GM11168 (cell line): Measurements from ENCODE around the gene TTC39A.
"Not testable (repeated sequence)": the region's sequence is repeated elsewhere in the genome, so short reads cannot be mapped to it uniquely, and the experiment has no call there.

Experiments
- in situ Hi-C: fragments of 300-500 bp; cut with MboI; formaldehyde crosslinking; loops from one replicate; pipeline ENCODE4 v1.12.0; 2022; ENCODE audit warnings: low sequenced_read_pairs; ENCODE audit not compliant: unreplicated experiment

The TTC39A gene

GRCh38 chr1:51281807-51282206 lies 48.6 kb downstream of the TTC39A start:
- in situ Hi-C loops: no loop called here

GRCh38 chr1:51280321-51280978 lies 49.9 kb downstream of the TTC39A start:
- in situ Hi-C loops: no loop called here

- in situ Hi-C loops: no loop called here
These were observed 54.1 kb downstream of the TTC39A start for GRCh38 chr1:51276286-51276685.

GRCh38 chr1:51274676-51275075 lies 55.7 kb downstream of the TTC39A start:
- in situ Hi-C loops: no loop called here

DNA sequence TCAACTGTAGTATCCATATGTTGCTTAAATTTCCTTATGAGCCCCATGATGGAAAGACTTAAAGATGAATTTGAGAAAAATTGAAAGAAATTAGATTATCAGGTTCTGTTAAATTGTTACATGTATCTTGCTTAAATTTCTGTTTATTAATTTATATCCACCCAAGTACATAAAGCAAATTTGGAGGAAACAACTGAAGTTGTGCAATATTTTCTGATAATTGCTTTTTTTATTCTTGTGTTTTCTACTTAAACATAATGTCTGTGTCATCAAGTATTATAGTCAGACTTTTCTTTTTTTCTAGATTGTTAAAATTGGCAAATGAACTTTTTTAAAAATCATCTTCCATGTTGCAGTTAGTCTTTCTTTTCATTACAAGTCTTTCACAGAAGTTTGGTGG lies 57.4 kb downstream of the TTC39A start:
- in situ Hi-C loops: no loop called here

GRCh38 chr1:51270751-51271150 lies 59.6 kb downstream of the TTC39A start:
- in situ Hi-C loops: no loop called here

- in situ Hi-C loops: no loop called here
These were observed 61.7 kb downstream of the TTC39A start for GRCh38 chr1:51268634-51269033.

GRCh38 chr1:51266791-51267190 lies 63.6 kb downstream of the TTC39A start:
- in situ Hi-C loops: no loop called here

DNA sequence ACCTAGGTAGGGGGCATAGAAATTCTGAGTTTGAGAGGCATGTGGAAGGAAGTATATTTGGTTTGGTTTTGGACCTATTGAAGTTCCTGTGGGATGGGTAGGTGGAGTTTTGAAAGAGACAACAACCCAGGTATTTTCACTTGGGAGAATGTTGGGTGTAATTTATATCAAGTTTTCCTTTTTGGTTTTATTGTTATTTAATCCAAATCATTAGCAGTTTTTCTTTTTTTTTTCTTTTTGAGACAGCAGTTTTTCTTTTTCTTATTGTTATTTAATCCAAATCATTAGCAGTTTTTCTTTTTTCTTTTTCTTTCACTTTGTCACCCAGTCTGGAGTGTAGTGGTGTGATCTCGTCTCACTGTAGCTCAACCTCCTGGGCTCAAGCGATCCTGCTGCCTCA lies 64.2 kb downstream of the TTC39A start:
- in situ Hi-C loops: no loop called here

DNA sequence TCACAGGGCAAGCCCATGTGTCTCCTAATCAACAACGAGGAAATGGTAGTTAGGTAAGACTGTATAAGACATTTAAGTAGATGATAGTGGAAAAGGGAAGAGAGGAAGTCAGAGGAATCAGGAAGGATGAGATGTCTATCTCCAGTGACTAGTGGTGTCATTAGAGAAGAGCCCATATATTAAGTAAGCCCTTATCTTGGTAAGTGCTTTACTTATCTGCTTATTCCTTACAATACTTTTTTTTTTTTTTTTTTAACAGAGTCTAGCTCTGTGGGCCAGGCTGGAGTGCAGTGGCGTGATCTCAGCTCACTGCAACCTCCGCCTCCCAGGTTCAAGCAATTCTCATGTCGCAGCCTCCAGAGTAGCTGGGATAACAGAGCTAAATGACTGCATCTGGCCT lies 64.7 kb downstream of the TTC39A start:
- in situ Hi-C loops: no loop called here

- in situ Hi-C loops: no loop called here
These were observed 65.9 kb downstream of the TTC39A start for GRCh38 chr1:51264451-51264850.

- in situ Hi-C loops: no loop called here
These were observed 67.0 kb downstream of the TTC39A start for GRCh38 chr1:51263147-51263877.

DNA sequence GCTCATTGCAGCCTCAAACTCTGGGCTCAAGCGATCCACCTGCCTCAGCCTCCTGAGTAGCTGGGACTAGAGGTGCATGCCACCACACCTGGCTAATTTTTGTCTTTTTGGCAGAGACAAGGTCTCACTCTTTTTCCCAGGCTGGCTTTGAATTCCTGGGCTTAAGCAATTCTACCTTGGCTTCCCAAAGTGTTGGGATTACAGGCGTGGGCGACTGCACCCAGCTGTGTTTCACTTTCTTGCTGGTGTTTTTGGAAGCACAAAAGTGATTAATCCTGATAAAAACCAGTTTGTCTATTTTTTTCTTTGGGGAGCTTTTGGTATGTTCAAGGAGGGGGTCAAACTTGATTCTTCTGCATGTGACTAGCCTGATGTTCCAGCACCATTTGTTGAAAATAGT lies 75.0 kb downstream of the TTC39A start:
- in situ Hi-C loops: no loop called here

- in situ Hi-C loops: no loop called here
These were observed 76.7 kb downstream of the TTC39A start for GRCh38 chr1:51253691-51254090.

- in situ Hi-C loops: no loop called here
These were observed 78.0 kb downstream of the TTC39A start for GRCh38 chr1:51252366-51252765.

- in situ Hi-C loops: not testable (repeated sequence)
These were observed 79.2 kb downstream of the TTC39A start for GRCh38 chr1:51251165-51251564.

- in situ Hi-C loops: not testable (repeated sequence)
These were observed 79.6 kb downstream of the TTC39A start for GRCh38 chr1:51250729-51251128.

GRCh38 chr1:51249445-51249844 lies 80.9 kb downstream of the TTC39A start:
- in situ Hi-C loops: no loop called here

DNA sequence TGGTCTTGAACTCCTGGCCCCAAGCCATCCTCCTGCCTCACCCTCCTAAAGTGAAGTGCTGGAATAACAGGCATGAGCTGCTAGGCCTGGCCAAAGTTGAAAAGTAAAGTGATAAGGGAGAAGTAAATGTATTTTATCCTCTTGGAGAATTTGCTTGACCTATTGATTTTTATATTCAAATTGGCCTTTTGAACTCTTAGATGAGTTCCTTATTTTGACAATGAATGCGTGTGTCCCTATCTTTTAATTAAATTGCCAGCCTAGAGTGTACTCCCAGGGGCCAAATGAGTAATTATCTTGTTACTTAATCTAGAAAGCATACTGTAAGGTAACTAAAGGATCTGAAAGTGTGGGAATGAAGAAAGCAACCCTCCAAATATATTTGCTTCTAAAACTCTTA lies 82.9 kb downstream of the TTC39A start:
- in situ Hi-C loops: no loop called here

GRCh38 chr1:51247022-51247421 lies 83.3 kb downstream of the TTC39A start:
- in situ Hi-C loops: no loop called here

DNA sequence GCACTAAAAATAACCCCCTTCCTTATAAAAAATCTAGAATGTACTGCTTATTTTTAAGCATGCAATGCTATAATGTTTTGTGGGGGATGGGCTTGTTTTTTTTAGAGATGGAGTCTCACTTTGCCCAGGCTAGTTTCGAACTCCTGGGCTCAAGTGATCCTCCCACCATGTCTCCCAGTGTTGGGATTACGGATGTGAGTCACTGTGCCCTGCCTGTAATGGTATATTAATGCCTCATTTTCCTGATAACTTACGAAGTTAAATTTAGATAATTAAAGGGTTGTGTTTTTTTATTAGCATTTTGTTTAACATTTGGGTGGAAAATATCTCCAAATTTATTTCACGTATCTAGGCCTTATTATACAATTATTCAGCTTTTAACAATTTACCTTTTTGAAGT lies 87.8 kb downstream of the TTC39A start:
- in situ Hi-C loops: no loop called here

GRCh38 chr1:51241119-51241518 lies 89.2 kb downstream of the TTC39A start:
- in situ Hi-C loops: no loop called here
